HPDE6-E6E7 (cell line): Measurements from ENCODE around the gene KRTAP10-2.
"Not testable (repeated sequence)": the region's sequence is repeated elsewhere in the genome, so short reads cannot be mapped to it uniquely, and the experiment has no call there.

Experiments
- DNase-seq: peaks from one replicate; pipeline ENCODE4 v3.0.0; 2011; ENCODE audit warnings: missing footprints; ENCODE audit errors: extremely low spot score

Gene KRTAP10-2

DNA sequence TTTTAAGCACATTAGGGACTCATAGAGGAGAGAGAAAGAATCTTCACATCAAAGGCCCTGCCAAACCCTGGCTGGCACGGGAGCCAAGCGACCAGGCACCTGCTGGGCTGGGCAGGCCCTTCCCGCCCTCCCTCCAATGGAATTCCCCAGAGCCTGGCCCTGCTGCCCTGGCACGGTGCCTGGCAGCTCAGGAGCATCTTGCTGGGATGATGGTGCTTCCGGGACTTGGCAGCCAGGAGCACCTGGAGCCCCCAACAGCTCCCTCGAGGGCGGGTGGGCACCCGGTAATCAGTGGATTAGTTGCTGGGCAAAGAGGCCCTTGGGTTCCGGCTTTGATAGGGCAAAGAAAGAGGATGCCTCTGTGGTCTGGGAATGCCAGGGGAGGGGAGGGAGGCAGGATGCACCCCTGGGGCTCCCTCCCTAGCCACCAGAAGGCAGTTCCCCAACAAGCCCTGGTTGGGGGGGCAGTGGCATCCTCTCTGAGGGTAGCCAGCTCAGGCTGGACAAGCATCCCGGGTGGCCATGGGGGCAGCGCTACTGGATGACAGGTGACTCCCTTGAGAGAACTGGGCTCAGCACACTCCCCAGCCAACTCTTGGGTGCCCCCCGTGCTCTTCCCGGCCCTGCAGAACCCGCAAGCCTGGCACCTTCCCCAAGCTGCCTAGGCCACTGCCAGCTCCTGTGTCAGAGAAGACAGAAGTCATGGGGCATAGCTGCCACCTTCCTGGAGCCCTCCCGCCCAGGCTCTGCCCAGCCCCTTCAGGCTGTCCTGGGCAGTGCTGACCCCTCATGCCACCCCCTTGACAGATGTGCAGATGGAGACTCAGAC, 37.7 kb downstream of the KRTAP10-2 start:
- DNase-seq, result no peak

DNA sequence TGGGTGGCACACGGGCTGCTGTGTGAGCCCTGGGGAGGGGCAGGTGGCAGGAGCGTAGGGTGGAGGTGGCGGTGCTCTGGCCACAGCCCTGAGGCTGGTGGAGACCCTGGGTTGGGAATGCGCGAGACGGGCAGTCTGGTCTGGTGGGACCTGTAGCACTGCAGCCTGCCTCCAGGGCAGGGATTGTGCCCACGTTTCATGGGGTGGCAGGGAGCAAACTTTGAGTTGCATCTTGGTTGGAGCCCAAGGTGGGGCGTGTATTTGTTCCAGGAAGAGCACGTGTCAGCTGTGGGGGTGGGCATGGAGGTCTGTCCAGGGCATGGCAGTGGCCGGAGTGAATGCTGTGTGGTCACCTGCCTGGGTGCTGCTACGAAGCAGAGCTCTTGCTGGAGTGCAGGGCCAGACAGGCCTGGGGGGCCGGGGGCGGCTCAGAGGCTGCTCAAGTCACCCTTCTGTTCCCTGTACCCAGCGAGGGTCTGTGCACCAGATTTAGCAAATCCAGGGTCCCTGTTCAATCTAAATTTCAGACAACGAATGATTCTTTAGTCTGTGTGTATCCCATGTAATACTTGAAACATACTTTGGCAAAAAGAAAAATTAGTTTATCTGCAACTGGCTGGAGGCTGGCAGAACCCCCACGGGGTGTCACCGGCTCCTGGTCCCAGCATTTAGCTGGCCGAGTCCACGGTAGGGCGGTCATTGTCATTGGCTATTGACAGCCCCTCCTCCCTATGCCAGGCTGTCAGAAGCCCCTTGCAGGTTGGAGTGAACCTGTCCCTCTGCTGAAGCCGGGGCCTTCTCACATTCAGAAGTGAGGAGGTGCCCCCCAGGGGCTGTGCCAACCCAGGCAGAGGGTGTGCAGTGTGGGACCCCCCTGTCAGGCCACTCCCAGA, 38.6 kb downstream of the KRTAP10-2 start:
- DNase-seq, result no peak

DNA sequence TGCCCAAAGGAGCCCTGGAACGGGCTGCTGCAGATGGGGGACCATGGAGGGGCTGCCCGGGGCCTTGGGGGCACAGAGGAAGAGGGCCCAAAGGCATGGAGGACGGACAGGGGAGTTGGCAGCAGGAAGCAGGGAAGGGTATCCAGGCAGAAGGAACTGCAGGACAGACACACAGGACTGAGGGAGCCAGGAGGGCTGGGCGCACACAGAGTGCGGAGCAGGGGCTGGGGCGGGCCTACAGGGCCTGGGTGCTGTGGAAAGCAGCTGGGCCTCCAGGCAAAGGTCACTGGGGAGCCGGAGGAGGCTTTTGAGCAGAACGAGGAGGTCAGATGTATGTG, 39.4 kb downstream of the KRTAP10-2 start:
- no peak for DNase-seq

DNA sequence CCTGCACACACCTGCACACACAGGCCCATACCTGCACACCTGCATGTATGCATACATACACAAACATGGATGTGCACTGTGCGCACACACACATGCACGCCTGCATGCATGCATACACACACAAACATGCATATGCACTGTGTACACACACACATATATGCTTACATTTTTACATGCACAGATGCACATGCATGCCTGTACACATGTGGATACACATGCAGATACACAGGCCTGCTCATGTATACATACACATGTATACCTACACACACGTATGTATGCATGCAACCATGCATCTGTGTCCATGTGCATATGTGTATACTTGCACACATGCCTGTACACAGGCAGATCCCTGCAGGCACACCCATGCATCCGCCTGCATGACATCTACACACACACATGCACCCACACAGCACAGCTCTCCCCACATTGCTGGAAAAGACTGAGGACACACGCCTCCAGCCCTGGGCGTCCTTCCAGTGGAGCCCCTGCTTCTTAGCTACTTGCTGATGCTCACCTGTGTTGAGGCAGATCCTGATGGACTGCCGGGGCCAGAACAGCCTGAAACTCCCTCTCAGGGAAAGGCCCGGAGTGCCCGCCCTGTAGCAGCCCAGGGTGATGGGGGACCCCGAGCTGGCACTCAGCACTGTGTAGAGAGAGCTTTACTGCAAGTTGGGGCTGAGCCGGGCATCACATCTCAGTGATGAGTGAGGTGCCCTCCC, 39.9 kb downstream of the KRTAP10-2 start:
- DNase-seq, result no peak

DNA sequence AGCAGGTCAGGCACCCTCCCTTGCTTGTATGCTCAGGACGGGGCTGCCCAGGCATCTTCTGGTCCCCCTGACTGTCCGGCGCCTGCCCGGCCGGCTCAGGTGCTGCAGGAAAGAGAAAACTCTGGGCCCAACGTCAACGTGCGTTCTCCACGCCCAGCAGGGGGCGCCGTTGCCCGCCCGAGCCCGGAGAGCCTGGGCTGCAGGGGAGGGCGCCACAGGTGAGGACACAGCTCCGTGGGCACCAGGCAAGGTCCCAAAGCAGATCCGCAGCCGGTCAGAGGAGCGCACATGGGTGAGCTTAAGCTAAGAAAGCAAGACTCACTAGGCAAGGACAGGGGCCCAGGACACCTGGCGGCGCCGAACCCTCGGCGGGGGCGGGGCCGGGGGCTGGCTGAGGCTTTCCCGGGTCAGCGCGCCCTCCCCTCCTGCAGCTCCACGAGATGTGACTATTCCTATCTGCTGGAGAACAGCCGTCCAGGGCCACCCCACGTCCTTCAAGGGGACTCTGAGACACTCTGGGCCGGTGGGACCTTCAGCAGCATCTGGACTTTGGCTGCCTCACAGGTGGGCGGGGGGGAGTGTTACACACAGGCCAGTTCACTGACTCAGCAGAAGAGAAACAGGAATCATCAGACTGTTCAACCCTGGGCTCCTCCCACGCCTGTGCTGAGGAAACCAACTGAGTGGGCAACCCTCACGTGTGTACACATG, 40.6 kb downstream of the KRTAP10-2 start:
- DNase-seq, result no peak

DNA sequence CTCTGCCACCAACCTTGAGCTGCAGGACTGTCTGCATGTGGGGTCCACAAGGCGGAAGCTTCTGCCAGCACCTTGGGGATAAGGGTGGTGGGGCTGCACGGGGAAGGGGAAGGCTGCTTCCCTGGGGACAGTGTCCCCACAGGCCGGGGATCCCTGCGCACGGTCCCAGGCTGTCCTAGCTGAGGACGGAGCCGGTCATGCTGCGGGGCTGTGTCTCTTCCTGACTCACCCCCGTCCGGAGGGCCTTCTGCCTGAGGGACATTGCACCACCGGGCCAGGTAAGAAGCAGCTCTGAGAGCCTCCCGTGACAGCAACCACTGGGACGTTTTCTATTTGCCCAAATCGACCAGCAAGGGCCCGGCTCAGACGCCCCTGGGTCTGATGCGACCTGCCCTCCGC, 41.2 kb downstream of the KRTAP10-2 start:
- no peak for DNase-seq

DNA sequence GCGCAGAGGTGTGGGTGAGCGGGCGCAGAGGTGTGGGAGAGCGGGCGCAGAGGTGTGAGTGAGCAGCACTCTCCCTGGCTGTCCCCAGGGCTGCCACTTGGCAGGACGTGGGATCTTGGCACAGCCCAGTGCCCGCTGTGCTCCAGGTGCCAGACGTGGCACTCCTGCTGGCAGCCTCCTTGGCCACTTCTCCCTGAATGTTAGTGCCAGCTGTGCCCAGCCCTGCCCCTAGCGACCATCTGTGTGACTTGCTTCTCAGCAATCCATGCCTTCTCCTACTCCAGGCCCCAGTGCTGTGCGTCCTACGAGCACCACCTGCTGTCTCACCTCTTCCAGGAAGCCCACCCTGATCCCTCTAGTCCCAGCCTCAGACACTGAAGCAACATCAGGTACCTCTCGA, 41.8 kb downstream of the KRTAP10-2 start:
- DNase-seq, result no peak

DNA sequence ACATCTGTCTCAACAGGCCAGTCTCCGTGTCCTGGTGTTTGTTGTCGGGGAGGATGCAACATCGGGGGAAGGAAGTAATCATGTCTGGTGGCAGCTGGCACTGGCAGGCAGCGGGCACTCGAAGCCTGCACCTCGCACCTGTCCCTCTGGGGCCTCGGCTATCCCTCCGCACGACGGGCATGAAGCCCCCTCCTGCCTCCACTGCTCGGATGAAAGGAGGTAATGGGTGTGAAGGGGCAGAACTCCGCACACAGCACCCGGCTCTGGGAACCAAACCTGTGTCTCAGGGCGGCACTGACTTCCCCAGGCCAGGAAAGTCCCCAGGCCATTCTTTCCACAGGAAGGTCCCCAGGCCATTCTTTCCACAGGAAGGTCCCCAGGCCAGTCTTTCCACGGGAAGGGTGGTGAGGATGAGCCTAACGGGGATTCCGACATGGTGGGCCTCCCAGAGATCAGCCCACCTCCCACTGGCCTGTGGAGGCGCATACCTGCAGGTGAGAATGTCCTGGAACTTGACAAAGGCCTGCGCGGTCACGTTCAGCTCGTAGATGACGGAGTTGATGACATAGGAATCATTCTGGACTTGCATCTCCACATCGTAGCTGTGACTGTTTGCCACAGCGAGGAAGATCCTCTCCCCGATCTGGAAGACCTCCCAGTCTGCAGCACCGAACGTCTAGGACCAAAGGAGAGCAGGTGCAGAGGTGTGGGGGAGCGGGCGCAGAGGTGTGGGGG, 42.4 kb downstream of the KRTAP10-2 start:
- DNase-seq, result no peak

DNA sequence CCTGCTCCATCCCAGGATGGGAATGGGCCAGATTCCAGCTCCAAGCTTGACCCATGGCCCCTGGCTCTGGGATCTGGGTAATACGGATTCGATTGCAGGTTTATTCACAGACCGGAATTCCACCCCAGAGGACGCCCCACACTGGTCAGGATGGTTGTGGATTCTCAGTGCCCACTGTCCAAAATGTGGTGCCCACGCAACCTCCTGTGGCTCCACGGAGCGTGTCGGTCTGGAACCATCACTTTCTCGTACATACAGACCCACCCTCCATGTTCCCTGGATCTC, 42.9 kb downstream of the KRTAP10-2 start:
- DNase-seq, result no peak

DNA sequence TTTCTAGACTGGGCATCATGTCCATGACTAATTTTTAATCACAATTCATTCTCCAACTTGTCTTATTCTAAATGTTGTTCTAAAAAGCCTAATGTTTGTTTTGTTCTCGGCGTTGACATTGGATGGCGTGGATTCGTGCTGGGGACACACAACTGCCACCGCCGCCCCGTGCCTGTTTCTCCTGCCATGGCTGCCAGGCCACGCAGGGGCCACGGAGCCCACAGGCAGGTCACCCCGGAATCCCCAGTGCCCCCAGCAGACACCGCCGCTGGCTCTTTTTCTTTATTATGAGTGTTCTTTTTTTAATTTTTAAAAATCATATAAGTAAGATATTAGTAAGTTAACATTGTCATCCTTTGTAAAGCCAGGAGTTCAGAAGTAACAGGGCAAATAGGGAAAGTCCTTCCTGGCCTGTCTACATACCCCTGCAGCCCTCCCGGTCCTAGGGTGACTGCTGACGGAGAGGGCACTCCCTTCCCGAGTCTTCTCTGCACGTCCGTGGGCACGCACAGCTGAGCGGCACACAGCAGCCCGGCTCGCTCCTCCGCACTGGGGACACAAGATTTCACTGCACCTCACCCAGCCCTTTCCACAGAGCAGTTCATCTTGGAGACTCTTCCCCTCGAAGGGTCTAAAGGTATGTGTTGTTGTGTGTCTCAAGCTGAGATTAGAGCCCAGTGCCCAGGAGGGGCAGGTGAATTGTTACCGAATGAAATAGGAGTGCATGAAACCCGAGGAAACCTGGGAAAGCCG, 43.5 kb downstream of the KRTAP10-2 start:
- no peak for DNase-seq

DNA sequence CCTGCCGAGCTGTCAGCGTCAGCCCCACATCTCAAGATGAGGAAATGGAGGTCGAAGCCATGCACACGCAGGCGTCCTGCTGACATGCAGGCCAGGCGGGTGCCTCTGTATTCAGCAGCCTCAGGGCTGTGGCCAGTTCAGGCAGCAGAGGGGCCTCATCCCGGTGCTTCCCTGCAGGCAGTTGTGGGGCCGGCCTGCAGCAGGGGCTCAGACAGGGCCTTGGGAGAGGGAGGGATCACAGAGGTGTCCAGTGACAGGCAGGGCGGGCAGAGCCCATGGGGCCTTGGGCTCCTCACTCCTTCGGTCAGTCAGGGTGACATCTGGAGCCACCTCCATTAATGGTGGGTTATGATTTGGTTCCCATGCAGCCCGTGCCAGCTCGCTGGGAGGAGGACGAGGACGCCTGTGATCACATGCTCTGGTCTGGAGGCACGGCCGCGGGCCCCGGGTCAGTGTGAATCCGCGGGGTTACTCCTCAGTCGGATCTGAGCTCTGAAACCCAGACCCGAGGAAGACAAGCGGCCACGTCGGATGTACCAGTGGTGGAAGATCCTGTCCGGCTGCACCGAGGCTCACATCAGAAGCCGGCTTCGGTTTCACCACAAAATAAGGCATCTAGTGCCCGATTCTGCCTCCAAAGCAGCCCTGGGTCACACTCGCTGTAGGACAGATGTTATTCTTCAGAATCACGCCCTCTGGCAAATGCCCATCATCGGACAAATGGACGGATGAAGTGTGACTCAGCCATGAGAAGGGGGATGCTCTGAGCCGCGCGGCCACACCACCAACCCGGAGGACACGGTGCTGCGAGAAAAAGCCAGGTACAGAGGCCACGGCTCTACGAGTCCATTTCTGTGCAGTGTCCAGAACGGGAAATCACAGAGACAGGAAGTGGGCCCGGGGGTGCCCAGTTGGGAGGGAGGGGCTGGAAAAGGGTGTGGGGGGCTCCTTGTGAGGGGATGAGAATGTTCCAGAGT, 44.7 kb downstream of the KRTAP10-2 start:
- no peak for DNase-seq

DNA sequence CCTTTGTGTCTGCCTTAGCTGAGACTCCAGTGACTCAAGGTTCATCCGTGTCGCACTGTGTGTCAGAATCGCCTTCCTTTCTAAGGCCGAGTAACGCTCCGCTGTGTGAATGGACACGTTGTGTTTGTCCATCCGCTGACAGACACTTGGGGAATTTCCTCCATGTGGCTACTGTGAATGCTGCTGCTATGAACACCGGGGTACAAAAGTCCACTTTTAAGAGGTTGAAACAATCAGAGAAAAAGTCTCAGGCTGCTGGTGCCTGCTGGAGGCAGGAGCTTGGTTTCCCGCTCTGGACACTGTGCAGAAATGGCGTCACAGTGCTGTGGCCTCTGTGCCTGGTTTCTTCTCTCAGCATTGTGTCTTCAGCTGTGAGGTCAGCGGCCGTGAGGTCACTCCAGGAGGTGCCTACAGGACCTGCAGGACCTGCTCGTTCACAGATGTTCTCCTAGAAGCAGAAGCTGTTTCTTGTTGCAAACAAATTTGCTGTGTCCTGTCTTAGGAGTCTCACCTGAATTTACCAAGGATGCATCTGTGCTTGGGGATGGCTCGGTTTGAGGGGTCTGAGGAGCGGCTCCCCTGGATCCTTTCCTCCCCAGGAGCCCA, 45.5 kb downstream of the KRTAP10-2 start:
- DNase-seq, result no peak

DNA sequence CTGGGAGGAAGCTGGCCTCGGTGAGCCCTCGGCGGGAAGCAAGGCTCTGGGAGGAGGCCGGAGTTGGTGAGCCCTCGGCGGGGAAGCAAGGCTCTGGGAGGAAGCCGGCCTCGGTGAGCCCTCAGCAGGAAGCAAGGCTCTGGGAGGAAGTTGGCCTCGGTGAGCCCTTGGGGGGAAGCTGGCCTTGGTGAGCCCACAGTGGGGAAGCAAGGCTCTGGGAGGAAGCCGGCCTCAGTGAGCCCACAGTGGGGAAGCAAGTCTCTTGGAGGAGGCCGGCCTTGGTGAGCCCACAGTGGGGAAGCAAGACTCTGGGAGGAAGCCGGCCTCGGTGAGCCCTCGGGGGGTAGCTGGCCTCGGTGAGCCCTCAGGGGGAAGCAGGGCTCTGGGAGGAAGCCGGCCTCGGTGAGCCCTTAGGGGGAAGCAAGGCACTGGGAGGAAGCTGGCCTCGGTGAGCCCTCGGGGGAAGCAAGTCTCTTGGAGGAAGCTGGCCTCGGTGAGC, 47.4 kb downstream of the KRTAP10-2 start:
- DNase-seq, result no peak

DNA sequence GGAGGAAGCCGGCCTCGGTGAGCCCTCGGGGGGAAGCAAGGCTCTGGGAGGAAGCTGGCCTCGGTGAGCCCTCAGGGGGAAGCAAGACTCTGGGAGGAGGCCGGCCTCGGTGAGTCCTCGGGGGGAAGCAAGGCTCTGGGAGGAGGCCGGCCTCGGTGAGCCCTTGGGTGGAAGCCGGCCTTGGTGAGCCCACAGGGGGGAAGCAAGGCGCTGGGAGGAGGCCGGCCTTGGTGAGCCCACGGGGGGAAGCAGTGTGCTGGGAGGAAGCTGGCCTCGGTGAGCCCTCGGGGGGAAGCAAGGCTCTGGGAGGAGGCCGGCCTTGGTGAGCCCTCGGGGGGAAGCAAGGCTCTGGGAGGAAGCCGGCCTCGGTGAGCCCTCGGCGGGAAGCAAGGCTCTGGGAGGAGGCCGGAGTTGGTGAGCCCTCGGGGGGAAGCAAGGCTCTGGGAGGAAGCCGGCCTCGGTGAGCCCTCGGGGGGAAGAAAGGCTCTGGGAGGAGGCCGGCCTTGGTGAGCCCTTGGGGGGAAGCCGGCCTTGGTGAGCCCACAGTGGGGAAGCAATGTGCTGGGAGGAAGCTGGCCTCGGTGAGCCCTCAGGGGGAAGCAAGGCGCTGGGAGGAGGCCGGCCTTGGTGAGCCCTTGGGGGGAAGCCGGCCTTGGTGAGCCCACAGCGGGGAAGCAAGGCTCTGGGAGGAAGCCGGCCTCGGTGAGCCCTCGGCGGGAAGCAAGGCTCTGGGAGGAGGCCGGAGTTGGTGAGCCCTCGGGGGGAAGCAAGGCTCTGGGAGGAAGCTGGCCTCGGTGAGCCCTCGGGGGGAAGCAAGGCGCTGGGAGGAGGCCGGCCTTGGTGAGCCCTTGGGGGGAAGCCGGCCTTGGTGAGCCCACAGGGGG, 48.1 kb downstream of the KRTAP10-2 start:
- DNase-seq, result not testable (repeated sequence)

DNA sequence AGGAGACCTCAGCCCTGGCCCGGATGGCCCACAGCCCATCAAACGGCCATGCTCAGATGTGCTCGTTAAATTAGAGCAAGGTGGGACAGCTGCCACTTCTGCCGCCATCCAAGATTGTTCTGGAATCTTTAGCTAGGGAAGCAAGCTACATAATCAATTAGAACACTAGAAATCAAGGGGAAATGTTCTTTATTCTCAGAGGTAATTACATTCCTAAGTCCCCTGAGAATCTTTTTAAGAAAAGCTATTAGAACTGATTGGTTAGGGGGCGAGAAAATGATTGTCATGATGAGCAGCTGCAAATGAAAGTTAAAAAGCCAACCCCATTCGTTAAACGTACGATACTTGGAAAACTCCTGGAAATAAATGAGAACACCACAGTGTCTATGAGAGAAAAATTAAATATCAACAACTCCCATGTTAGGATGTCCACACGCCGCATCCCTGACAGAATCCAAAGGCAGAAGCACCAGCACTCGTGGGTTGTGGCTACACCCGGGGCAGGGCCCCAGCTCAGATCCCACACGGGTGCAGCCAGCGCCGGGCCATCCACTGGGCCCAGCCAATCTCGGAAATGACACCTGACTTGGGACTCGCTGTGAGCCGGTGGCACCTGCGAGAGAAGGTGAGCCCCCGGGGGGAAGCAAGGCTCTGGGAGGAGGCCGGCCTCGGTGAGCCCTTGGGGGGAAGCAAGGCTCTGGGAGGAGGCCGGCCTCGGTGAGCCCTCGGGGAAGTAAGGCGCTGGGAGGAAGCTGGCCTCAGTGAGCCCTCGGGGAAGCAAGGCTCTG, 48.9 kb downstream of the KRTAP10-2 start:
- DNase-seq, result no peak
